GM20000 (cell line): ENCODE data around the gene TMEM184A.

Source experiments
- DNase-seq: peaks from one replicate; pipeline ENCODE4 v3.0.0; 2012; ENCODE audit warnings: low spot score
- CTCF ChIP-seq: IDR thresholded peaks from 2 replicates; pipeline ENCODE4 v1.5.1; 2012; ENCODE audit warnings: mild to moderate bottlenecking, control low read depth; ENCODE audit errors: extremely low read depth, missing control alignments

Gene TMEM184A

GRCh38 chr7:1503816-1504775 lies 51.9 kb downstream of the TMEM184A start, which contains the start of gene INTS1:
Gene INTS1, minus strand, starts transcription at chr7:1504389. Its CDS starts 429 bp downstream, at chr7:1503960.
- DNase-seq, result peak; percentile 99
- TF ChIP-seq CTCF, result peak; percentile 85

DNA sequence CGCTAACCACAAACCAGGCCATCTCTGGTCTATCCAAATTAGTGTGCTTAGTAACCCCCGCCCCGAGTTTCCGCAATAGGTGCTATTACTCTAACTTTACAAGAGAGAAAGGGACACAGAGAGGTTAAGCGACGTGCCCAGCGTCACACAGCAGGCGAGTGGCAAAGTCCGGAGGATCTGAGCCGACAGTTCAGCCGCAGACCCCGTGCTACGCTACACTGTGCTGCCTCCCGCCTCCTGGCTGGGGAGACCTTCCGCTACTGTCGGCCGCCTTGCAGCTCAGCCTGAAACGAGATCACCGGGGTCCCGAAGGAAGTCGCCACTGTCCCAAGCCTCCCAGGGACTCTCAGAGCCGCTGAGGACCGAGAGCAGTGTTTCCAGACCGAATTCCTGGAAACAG lies 52.6 kb downstream of the TMEM184A start:
- DNase-seq, result no peak
- no peak for TF ChIP-seq CTCF

- TF ChIP-seq CTCF, result no peak
- no peak for DNase-seq
These were observed 53.2 kb downstream of the TMEM184A start for GRCh38 chr7:1502845-1503244.

DNA sequence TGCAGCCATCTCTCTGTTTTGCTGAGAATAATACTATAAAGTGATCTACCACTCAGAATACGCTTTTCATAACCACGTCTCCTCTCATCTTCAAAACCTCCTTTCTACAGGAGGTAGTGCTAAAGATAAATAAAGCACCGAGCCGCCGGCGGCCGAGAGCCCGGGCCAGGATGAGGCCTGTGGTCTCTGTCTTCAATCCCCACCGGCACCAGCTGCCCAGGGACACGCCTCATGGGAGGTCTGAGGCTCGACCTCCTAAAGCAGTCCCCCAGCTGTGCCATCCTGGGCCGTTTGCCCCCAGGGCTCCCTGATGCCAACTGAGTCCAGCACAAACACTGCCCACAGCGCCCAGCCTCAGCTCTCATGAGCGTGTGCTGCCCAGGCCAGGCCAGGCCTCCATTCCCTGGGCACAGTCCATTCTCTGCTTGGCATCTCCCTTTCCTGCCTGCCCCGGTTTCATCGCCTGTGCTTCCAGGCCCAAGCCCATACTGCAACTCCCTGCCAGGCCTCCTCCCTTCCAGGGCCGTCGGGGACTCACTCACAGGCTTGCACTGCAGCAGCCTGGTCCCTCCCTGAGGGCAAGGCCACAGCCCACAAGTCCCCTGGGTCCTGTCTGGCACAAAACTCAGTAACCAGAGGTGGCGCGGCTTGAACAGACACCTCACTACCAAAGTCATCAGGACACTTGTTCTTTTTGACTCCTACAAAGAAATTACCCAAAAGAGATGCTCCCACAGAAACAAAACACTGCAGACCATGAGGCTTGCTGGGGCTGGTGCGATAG lies 54.3 kb downstream of the TMEM184A start:
- no peak for DNase-seq
- TF ChIP-seq CTCF, result no peak

DNA sequence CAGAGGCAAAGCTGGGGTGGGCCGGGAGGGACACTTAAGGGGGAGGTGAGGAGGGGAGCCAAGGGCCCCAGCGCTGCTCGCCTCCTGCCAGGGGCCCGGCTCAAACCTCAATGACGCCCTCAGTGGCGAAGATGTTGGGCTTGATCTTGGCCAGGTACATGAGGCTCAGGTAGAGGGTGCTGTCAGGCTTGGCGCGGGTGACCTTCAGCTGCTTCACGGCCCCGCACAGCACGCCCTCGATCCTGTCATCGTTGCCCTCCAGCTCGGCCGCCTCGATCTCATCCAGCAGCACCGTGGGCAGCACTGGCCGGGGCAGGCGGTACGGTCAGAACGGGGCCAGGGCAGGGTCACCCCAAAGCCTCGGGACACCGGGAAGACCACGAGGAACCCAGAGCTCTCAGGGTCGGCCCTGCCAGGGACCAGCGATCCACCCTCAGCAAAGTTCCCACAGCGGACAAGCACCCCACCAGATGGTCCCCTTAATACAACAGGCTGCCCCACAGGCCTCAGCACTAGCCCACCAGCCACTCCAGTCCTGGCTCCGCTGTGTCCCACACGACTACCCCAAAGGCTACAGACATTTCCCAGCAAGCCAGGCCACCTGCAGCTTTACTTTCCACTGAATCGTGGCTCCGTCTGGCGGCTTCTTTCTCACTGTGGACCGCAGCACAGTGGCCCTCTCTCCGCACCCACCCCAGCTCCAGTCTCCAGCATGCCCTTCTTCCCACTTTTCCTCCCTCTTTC lies 55.8 kb downstream of the TMEM184A start:
- DNase-seq, result no peak

GRCh38 chr7:1499367-1500029 lies 56.5 kb downstream of the TMEM184A start:
- TF ChIP-seq CTCF, result no peak
- no peak for DNase-seq

More for the DNA sequence above, 55.8 kb downstream of the TMEM184A start:
- no peak for TF ChIP-seq CTCF
